ENCODE results near the gene NOTCH2. TPM values are rescaled to one million over a fixed set of nuclear protein-coding genes. Genes with fewer than 3 reads are reported as not detected.
A peak's percentile ranks its signal among the peaks of the same experiment; 100 is the strongest.

The NOTCH2 gene
- total and polyA plus RNA-seq, 2 donors, result 33.9 to 166 TPM

DNA sequence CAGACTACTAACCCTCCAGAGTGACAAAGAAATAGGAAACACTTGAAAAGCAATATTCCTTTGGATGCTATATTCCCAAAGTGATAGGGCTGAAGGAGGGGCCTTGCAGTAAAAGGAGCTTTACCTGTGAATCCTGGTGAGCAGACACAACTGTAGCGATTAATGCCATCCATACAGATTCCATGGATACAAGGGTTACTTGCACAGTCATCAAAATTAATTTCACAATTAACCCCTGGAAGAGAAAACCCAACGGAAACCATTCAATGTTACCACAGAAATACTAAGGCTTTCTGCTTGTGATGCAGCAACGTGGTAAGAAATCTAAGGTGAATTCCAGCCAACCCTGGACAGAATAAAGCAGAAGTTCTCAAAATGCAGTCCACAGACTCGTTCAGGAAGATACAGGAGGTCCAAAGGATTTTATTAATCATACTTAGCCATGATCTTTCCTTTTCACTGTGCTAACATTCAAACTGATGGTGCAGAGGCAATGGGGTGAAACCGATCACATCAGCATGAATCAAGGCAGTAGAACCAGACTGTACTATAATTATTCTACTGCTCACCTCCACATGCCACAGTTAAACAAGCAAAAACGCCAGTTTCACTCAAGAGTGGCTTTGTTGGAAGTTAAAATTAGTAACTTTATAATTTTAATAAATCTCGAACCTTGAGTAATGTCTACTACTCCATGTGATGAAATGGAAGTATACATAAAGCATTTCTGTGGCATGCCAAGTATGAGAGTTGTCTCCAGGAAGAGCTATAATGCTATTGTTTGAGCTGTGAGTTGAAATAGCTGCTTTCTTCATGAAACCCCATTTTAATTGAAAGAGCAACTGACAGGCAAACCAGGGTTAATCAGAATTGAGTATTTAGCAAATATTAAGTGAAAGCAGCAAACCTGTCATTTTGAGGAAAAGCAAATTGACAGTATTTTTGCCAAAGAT, 109.9 kb downstream of the NOTCH2 start:
- Histone ChIP-seq H3K4me3 (ENCODE audit: low read depth, low read length) (no peak overlapping the region), H3K4me1 (ENCODE audit: insufficient read depth) (no peaks in the 10 kb centered on the region), H3K36me3 (ENCODE audit: insufficient read depth) (no peaks in the 10 kb centered on the region), H3K27ac (ENCODE audit: low read depth) (no peak overlapping the region)
- DNase-seq (ENCODE audit: extremely low spot score), result no peak
- WGBS, result 79% methylated on average over 7 of the region's 7 CpGs

DNA sequence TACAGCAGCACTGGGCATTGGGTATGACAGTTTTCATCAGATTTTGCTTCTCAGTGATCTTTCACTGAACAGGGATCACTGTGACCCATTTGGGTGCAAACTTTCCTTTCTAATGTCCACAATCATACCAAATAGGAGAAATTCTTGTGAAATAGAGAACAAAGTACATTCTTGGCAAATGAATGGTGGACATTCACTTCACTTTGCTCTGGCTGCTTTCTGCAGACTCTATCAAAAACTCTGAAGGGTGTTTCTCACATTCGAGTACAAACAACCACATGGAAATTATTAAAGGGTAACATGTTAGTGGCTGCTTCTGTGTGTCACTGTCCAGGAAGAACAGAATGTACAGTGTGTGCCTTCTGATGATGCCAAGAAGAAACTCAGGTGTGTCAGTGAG, 111.2 kb downstream of the NOTCH2 start:
- no peak overlapping the region for H3K4me3 ChIP-seq (ENCODE audit: low read depth, low read length)
- no peak overlapping the region for H3K27ac ChIP-seq (ENCODE audit: low read depth)
- no peaks in the 10 kb centered on the region for H3K36me3 ChIP-seq (ENCODE audit: insufficient read depth)
- no peaks in the 10 kb centered on the region for H3K4me1 ChIP-seq (ENCODE audit: insufficient read depth)
- WGBS, result 63% methylated on average over 1 of the region's 1 CpG
- no peak for DNase-seq (ENCODE audit: extremely low spot score)

DNA sequence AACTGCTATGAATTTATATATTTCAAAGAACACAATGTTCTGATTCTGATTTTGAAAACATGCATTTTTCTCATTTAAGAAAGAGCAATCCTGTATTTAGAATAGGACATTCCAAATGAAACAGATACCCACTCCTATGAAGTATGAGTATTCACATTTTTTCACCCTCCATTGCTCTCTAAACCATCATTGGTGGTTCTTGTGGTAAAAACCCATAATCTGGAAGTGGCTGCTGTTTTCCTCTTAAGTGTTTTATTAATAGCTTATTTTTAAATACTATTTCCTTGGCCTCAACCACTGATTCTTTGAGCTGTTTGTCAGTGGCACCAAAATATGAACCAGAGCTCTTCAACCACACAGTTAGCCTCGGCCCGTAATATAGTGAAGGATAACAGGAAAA, 113.2 kb downstream of the NOTCH2 start:
- WGBS, result 87% methylated on average over 2 of the region's 2 CpGs
- Histone ChIP-seq H3K4me1 (ENCODE audit: insufficient read depth) (no peaks in the 10 kb centered on the region), H3K4me3 (ENCODE audit: low read depth, low read length) (no peak overlapping the region), H3K36me3 (ENCODE audit: insufficient read depth) (peaks cover 4% of the 10 kb centered on the region), H3K27ac (ENCODE audit: low read depth) (no peak overlapping the region)
- DNase-seq (ENCODE audit: extremely low spot score), result no peak

DNA sequence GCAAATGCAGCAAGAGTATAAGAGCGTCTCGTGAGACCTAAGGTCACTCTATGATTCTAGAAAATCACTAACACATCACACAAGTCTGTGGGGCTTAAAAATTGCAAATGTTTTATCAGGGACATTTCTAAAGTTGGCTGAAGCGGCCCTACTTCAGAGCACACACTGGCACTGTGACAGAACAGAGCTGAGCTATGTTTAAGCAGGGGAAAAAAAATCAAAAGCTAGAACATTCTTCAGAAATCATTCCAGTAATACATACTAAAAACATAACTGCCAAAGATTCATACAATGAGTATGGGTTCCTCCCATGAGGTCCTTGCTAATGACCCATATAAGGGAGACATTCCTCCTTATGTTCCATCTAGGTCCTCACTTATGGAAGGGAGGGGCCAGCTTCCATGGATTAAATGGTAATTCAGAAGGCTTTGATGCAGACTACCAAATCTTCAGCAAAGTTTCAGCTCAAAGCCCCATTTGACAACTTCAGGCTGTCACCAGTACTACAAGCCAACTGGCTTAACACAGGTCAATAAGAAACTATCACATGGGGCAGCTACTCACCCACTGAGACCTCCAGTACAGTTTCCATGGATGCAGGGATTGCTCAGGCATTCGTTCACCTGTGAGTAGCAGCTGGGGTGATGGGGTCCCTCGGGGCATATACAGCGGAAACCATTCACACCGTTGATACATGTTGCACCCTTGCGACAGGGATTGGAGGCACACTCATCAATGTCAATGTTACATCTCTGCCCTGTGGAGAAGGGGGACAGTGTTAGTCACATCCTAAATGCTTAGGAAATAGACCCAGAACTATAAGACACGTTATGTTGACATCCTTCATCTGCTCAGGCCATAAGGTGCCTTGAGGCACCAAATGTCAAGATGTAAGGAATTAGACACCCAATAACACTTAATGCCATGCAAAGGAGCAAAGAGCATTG, 114.7 kb downstream of the NOTCH2 start:
- Histone ChIP-seq H3K4me1 (ENCODE audit: insufficient read depth) (no peaks in the 10 kb centered on the region), H3K27ac (ENCODE audit: low read depth) (no peak overlapping the region), H3K36me3 (ENCODE audit: insufficient read depth) (peaks cover 4% of the 10 kb centered on the region), H3K4me3 (ENCODE audit: low read depth, low read length) (no peak overlapping the region)
- no peak for DNase-seq (ENCODE audit: extremely low spot score)
- 75% methylated on average over 9 of the region's 9 CpGs for WGBS

DNA sequence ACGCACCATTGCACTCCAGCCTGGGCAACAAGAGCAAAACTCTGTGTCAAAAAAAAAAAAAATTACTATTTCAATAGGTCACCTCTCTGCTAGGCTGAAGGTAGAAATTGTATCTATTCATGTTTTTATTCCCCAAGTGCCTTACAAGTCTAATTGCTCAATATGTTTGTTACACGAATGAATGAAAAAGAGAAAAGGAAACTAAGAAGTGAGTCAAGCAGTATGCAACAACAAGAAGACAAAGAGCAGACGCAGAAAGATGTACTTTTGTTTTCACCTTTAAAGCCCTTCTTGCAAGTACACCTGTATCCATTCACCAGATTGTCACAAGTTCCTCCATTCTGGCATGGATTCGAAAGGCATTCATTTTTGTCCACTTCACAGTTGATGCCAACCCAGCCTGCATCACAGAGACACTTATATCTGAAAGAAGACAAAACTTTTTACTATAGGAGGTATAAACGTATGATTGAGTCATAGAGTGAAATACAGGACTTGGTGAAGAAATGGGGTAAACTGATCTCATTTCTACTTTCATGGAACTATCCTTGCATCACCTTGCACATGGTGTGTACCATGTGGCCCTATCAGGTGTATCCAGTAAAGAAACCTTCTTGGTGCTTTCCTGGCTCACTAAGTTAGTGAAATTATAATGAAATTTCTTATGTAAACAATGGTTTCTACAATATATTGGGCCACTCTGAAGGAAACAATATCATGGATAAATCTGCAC, 116.0 kb downstream of the NOTCH2 start:
- Histone ChIP-seq H3K36me3 (ENCODE audit: insufficient read depth) (peaks cover 4% of the 10 kb centered on the region), H3K4me3 (ENCODE audit: low read depth, low read length) (no peak overlapping the region), H3K27ac (ENCODE audit: low read depth) (no peak overlapping the region), H3K4me1 (ENCODE audit: insufficient read depth) (no peaks in the 10 kb centered on the region)
- 92% methylated on average over 5 of the region's 5 CpGs for WGBS
- DNase-seq (ENCODE audit: extremely low spot score), result no peak

DNA sequence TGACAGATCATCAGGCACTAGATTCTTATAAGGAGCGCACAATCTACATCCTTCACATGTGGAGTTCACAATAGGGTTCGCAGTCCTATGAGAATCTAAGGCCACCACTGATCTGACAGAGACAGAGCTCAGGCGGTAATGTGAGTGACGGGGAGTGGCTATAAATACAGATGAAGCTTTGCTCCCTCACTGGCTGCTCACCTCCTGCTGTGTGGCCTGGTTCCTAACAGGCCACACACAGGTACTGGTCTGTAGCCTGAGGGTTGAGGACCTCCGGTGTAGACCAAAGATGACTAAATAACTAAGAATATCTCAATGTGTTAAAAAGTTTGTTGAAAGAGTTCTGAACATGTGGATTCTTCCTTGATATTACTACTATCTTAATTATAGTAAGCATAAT, 117.0 kb downstream of the NOTCH2 start:
- Histone ChIP-seq H3K36me3 (ENCODE audit: insufficient read depth) (peaks cover 4% of the 10 kb centered on the region), H3K4me3 (ENCODE audit: low read depth, low read length) (no peak overlapping the region), H3K27ac (ENCODE audit: low read depth) (no peak overlapping the region), H3K4me1 (ENCODE audit: insufficient read depth) (no peaks in the 10 kb centered on the region)
- 94% methylated on average over 5 of the region's 5 CpGs for WGBS
- no peak for DNase-seq (ENCODE audit: extremely low spot score)

DNA sequence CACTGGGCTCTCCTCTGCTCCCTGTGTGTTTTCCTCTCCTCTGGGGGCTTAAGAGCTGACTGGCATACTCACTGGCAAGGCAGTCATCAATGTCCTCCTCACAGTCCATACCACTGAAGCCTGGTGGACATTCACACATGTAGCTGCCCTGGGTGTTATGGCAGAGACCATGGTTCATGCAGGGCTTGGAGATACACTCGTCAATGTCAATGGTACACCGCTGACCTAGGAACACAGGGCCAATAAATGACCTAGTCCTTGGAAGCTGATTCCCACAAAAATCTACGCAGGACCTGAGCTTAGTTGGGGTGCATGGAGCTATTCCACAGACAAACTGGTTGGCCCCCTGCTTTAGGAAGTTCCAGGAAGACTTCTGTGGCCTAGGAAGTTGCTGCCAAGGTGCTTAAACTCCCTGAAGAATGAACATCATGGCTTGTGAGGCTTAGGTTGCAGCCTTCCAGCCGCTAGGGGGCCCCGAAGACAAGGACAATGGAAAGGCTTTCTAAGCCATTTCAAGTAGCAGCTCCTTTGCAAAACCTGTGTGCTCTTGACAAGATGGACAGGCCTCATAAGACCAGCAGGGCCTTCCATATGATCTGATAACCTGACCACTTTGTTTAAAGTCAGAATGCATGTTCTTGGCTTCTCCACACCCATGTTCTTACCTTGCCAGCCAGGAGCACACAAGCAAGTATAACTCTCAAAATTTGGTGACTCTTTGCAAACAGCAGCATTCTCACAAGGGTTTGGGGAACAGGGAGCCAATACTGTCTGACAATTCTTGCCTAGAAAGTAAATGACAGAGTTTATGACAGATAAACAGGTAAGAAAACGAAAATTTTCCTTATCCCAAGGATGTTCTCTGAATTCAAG, 120.9 kb downstream of the NOTCH2 start:
- 51% methylated on average over 6 of the region's 6 CpGs for WGBS
- H3K36me3 ChIP-seq (ENCODE audit: insufficient read depth), result peaks cover 4% of the 10 kb centered on the region
- no peaks in the 10 kb centered on the region for H3K4me1 ChIP-seq (ENCODE audit: insufficient read depth)
- peak; percentile 23 for DNase-seq (ENCODE audit: extremely low spot score)
- H3K27ac ChIP-seq (ENCODE audit: low read depth), result no peak overlapping the region
- H3K4me3 ChIP-seq (ENCODE audit: low read depth, low read length), result no peak overlapping the region

DNA sequence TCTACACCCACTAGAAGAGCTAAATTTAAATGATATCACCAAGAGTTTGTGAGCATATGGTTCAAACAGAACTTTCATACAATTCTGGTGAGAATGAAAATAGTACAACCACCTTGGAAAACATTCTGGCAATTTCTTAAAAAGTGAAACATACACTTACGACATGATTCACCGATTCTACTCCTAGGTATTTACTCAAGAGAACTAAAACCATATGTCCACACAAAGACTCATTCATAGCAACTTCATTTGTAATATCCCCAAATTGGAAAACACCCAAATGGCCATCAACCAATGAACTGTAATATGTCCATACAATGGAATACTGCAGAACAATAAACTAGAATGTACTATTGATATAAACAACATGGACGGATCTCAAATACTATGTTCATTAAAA, 122.0 kb downstream of the NOTCH2 start:
- Histone ChIP-seq H3K4me3 (ENCODE audit: low read depth, low read length) (no peak overlapping the region), H3K4me1 (ENCODE audit: insufficient read depth) (no peaks in the 10 kb centered on the region), H3K36me3 (ENCODE audit: insufficient read depth) (peaks cover under 1% of the 10 kb centered on the region), H3K27ac (ENCODE audit: low read depth) (no peak overlapping the region)
- WGBS, result 56% methylated on average over 3 of the region's 3 CpGs
- no peak for DNase-seq (ENCODE audit: extremely low spot score)

DNA sequence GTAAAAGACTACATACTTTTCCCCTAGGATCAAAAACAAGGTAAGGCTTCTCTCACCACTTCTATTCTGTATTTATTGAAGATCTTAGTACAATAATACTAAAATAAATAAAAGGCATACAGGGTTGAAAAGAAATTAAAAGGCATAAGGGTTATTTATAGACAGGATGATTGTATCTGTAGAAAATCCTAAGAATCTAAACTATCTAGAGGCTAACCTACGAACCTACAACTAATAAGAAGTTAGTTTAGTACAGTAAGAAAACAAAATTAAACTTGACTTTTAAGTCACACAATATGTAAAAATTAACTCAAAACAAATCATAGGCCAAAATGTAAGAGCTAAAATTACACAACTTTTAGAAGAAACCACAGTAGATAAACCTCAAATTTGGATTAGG, 122.7 kb downstream of the NOTCH2 start:
- Histone ChIP-seq H3K36me3 (ENCODE audit: insufficient read depth) (no peaks in the 10 kb centered on the region), H3K4me1 (ENCODE audit: insufficient read depth) (no peaks in the 10 kb centered on the region), H3K4me3 (ENCODE audit: low read depth, low read length) (no peak overlapping the region), H3K27ac (ENCODE audit: low read depth) (no peak overlapping the region)
- no peak for DNase-seq (ENCODE audit: extremely low spot score)
- WGBS, result 33% methylated on average over 1 of the region's 1 CpG

DNA sequence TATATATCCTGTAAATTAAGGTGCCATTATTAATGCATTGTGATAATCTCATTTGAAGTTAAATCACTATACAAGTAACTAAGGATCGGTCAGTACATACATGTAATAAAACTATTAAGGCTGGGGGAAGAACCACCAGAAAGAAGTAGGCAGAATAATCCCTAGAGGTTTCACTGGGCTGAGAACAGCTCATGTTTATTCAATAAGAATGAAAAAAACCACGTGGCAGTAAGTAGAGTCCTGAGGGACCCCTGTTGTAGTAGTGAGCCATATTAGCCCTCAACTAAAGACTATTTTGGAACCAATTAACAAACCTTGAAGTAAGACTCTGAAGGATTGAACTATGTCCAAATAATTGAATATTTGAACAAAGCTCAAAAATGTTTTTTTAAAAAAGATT, 126.2 kb downstream of the NOTCH2 start:
- Histone ChIP-seq H3K4me3 (ENCODE audit: low read depth, low read length) (no peak overlapping the region), H3K27ac (ENCODE audit: low read depth) (no peak overlapping the region), H3K4me1 (ENCODE audit: insufficient read depth) (no peaks in the 10 kb centered on the region), H3K36me3 (ENCODE audit: insufficient read depth) (no peaks in the 10 kb centered on the region)
- 69% methylated on average over 2 of the region's 2 CpGs for WGBS
- DNase-seq (ENCODE audit: extremely low spot score), result no peak

DNA sequence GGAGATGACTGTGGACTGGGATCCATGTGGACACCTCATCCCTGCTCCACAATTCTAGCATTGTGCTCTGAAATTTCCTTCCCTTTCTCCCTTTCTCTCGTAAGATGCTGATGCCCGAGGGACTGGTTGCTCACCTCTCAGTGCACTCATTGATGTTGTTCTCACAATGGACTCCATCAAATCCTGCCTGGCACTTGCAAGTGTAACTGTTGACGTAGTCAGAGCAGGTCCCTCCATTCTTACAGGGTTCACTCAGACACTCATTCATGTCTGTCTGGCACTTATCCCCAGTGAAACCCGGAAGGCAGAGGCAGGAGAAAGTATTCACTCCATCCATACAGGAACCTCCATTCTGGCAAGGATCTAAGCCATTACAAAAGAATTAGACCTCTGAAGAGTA, 128.1 kb downstream of the NOTCH2 start:
- WGBS, result 89% methylated on average over 4 of the region's 4 CpGs
- H3K4me3 ChIP-seq (ENCODE audit: low read depth, low read length), result no peak overlapping the region
- H3K27ac ChIP-seq (ENCODE audit: low read depth), result no peak overlapping the region
- no peaks in the 10 kb centered on the region for H3K4me1 ChIP-seq (ENCODE audit: insufficient read depth)
- H3K36me3 ChIP-seq (ENCODE audit: insufficient read depth), result peaks cover 2% of the 10 kb centered on the region
- no peak for DNase-seq (ENCODE audit: extremely low spot score)

DNA sequence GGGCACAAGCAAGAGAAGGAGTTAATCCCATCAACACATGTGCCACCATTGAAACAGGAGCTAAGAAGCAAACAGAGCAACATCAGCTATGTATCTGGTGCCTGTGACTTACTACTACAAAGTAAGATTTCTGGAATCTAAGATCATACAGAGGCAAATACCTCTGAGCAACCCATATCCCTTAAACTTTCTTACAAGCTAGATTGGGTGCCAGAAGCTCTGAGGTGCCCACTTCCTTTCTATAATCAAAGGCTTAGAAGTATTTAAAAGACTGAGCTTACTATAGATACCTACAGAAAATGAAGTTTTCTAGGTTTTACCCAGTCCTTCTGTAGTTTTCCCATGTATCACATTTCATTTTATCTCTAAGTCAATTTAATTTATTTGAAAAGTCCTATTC, 128.8 kb downstream of the NOTCH2 start:
- Histone ChIP-seq H3K27ac (ENCODE audit: low read depth) (no peak overlapping the region), H3K4me1 (ENCODE audit: insufficient read depth) (no peaks in the 10 kb centered on the region), H3K4me3 (ENCODE audit: low read depth, low read length) (no peak overlapping the region), H3K36me3 (ENCODE audit: insufficient read depth) (peaks cover 2% of the 10 kb centered on the region)
- no peak for DNase-seq (ENCODE audit: extremely low spot score)
